GM21717 (cell line): Measurements from ENCODE around the gene TUBA1B.
"Not testable (repeated sequence)": the region's sequence is repeated elsewhere in the genome, so short reads cannot be mapped to it uniquely, and the experiment has no call there.

Experiments
- ATAC-seq: cut with Tn5 transposase; IDR thresholded peaks from one replicate; pipeline ENCODE4 v1.9.1; 2021; ENCODE audit warnings: mild to moderate bottlenecking, moderate library complexity; ENCODE audit not compliant: unreplicated experiment

TUBA1B gene

DNA sequence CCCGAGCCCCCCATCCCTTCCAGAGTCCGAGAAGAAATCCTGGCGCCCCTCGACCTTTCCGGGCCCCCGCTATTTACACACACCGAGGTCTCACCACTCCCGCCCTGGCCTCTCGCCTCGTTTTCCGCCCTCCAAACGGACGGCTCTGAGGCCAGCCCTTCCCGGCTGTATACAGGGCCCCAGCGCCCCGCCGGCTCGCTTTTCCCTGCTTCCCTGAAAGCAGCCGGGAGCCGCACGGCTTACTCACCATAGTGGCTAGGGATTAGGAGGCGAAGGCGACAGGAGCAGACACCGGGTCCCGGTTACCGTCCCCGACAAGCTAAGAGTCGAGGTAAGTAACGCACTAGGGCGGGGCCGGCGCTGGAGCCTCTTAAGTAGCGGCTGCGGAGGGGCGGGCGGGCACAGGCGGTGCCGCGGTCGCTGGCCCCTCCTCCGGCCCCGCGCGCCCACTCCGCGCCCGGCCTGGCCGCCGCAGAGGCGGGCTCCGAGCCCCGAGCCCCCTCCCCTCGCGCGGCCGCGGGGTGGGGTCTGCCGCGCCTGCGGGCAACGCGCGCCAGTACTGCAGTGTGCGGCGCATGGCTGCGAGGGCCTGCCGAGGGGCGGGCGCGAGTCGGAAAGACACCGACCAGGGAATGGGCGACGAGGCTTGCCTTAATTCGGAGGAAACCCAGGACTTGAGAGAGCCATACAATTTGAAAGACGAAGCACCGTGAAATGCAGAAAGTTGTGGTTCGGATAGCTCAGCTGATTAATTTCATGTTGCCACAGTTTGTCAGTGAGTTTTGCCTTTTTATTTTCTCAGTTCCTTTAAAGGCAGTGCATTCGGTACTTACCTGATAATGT, at the start of gene TUBA1B:
Gene TUBA1B (minus strand): TSS at position 345 of the 843 bp plus-strand sequence. CDS start 95 bp downstream, at position 250.
- ATAC-seq: peak; percentile 62

DNA sequence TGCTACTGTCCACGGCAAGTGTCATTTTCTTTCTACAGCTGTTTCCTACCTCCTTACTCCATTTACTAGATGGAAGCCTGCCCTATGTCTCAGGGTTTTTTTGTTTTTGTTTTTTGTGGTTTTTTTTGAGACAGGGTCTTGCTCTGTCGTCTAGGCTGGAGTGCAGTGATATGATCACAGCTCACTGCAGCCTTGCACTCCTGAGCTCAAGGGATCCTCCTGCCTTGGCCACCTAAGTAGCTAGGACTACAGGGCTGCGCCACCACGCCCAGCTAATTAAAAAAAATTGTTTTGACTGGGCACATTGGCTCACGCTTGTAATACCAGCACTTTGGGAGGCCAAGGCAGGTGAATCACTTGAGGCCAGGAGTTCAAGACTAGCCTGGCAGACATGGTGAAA, 43.0 kb upstream of the TUBA1B start:
- no peak for ATAC-seq

DNA sequence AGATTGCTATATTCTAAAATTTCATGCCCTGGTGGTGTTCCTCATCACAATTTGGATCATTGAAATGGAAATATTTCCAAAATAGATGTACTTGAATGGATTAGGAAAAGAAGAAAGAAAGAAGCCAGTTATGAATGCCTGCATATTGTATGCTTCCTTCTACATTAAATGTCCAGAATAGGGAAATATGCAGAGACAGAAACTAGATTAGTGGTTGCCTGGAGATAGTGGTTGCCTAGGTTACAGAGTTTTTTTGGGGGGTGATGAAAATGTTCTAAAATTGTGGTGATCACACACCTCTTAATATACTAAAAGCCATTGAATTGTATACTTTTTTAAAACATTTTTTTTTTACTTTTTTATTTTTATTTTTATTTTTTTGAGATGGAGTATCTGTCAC, 39.7 kb upstream of the TUBA1B start:
- no peak for ATAC-seq

DNA sequence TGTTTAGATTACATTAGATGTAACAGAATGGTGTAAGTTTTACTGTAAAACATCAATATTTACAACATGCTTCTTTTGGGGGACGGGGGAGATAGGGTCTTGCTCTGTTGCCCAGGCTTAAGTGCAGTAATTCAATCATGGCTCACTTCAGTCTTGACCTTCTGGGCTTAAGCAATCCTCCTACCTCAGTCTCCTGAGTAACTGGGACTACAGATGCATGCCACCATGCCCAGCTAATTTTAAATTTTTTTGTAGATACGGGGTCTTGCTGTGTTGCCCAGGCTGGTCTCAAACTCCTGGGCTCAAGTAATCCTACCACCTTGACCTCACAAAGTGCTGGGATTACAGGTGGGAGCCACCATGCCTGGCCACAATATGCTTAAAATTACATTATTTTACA, 33.9 kb upstream of the TUBA1B start:
- no peak for ATAC-seq

DNA sequence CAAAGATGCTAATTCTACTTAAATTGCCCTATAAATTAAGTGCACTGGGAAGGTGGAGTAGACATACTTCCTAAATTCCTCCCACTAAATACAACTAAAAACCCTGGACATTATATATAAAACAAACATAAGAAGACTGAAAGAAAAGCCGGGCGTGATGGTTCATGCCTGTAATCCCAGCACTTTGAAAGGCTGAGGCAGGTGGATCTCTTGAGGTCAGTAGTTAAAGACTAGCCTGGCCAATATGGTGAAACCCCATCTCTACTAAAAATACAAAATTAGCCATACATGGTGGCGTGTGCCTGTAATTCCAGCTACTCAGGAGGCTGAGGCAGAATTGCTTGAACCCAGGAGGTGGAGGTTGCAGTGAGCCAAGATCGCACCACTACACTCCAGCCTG, 30.7 kb upstream of the TUBA1B start:
- ATAC-seq: not testable (repeated sequence)

DNA sequence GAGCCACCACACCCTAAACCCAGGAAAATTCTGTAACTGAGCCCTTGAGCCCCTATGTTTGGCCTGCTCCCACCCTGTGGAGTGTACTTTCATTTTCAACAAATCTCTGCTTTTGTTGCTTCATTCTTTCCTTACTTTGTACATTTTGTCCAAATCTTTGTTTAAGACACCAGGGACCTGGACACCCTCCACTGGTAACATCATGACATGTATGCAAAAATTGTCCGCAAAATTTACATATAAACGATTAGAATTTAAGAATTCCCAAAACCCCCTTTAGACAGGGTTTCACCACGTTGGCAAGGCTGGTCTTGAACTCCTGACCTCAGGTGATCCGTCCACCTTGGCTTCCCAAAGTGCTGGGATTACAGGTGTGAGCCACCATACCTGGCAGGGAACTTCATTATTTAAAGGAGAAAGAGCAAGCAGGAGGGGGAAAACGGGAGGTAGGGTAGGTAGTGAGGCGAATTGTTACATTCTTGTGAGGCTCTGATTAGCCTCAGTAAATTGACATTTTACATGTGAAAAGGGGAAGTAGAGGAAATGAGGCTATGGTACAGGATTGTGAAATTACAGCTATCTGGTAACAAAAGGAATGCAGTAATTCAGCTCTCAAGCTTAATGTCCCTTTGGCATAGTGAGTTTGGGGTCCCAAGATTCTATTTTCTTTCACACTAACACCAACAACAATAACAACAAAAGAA, 30.0 kb upstream of the TUBA1B start:
- ATAC-seq: no peak

DNA sequence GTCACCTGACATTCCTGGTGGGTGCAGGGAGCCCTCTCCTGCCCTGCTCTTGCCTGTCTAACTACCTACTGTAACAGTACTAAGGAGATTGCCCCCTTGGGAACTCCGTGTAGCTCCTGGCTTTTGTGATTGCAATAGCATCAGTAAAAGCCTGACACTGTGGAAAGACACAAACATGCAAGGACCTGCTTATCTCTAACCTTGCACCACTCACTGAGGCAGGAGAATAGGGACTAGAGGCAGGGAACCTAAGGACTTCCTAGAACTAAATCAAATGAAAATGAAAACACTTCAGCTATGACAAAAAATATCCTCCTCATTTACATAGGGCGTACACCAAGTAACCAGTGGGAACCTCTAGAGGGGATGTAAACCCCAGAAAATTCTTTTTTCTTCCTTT, 29.2 kb upstream of the TUBA1B start:
- no peak for ATAC-seq

DNA sequence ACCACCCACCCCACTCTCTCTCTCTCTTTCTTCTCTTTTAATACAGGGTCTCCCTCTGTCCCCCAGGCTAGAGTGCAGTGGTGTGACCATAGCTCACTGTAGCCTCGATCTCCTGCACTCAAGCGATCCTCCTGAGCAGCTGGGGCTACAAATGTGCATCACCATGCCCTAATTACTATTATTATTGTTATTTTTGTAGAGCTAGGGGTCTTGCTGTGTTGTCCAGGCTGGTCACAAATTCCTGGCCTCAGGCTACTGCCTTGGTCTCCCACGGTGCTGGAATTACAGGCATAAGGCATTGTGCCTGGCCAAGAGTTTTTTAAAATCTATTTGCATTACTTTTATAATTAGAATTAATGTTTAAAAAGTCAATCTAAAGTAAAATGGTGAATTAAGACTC, 23.0 kb upstream of the TUBA1B start:
- ATAC-seq: no peak

DNA sequence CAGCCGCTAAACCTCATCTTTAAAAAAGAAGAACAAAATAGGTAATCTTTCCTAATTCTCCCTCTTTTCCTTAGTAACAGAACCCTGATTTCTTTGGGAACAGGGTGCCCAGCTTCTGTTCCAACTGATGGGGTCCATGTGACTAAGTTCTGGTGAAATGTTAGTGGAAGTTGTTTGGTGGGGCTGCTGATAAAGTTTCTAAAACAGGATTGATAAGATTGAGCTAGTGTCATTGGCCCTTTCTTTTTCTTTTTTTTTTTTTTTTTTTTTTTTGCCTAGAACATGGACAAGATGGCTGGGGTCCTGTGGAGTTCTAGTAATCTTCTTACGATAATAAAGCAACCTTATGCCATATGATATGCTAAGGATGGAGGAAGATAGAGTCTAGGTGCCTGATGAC, 16.2 kb upstream of the TUBA1B start:
- ATAC-seq: no peak

DNA sequence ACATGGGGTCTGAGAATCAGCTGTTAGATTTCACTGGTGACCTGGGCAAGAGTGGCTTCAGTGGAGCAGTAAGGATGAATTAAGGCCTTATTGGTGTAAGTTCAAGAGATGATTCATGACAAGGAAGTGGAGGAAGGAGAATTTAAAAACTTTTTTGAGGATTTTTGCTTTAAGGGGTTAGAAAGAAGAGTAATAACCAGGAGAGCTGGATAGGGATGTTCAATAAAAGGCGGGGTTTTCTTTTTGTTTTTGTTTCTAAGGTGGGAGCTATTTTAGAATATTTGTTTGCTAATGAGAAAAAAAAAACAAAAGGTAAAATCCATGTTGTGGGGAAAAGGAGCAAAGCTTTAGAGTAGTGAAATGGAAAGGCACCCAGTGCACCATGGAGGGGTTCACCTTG, 15.2 kb upstream of the TUBA1B start:
- no peak for ATAC-seq

DNA sequence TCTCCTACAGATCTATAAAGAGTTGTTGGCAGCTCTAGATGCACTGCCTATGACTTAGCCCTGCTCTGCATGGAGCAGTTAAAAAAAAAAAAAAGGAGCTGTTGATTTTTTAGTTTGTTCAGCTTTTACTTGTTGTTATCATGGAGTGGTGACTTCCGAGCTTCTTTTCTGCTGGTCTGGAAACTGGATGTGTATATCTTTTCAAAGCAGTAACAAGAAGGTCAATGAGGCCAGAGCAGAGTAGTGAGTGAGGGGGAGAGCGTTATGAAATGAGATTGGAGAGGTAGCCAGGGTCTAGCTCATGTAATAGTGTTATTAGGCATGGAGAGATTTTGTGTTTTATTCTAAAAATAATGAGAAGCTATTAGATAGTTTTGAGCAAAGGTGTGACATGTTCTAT, 13.2 kb upstream of the TUBA1B start:
- ATAC-seq: no peak

DNA sequence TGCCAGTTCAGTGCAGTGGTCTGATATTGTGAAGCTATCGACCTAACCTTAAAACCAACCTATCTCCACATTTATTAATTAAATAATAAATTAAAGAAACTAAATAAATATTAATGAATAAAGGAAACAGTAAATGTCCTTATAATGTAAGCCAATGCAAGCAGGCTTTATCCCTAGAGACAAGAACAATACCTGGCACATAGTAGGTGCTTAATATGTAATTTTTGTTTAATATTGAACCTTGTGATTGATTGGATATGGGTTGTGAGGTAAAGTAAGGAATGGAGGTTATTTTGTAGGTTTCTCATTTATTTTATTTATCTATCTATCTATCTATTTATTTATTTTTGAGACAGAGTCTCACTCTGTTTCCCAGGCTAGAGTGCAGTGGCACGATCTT, 7.8 kb upstream of the TUBA1B start:
- ATAC-seq: no peak

DNA sequence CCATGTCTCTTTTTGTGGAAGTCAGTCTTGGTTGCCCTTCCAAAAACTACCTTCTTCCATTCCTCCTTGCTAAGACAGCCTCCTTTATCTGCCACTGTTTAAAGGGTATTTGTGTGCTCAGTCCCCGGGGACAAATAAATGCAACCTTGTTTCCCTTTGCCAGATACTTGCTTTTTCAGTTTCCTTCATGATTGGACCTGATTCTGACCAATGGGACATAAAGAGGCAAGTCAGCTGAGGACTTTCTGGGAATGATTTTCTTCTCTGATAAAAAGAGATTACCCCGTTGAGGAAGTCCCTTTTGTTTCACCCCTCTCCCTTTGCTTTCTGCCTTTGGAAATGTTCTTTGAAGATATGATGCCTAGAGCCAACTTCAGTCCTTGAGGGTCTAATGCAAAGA, 7.4 kb upstream of the TUBA1B start:
- ATAC-seq: no peak

DNA sequence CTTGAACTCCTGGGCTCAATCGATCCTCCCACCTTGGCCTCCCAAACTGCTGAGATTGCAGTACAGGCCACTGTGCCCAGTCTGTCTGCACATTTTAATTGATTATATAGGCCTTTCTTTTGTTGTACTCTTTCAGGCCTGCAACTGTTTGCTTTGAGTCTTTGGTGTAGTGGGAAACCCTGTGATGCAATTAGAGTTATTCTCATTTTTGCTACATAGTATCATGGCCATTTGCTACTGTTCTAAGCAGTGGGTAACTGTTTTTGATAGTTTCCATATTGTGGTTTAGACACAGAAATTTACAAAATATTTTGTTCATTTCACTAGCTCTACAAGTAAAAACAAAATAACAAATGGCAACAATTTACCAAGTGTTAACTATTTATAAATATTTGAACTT, 6.3 kb upstream of the TUBA1B start:
- no peak for ATAC-seq

DNA sequence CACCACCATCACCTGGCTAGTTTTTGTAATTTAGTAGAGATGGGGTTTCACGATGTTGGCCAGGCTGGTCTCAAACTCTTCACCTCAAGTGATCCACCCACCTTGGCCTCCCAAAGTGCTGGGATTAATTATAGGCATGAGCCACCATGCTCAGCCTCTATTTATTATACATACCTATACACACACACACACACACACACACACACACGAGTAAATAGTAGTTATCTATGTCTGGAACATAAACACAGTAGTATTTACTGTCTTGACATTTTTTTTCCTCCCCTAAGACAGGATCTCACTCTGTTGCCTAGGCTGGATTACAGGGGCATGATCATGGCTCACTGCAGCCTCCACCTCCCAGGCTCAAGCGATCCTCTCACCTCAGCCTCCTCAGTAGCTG, 5.8 kb upstream of the TUBA1B start:
- not testable (repeated sequence) for ATAC-seq

DNA sequence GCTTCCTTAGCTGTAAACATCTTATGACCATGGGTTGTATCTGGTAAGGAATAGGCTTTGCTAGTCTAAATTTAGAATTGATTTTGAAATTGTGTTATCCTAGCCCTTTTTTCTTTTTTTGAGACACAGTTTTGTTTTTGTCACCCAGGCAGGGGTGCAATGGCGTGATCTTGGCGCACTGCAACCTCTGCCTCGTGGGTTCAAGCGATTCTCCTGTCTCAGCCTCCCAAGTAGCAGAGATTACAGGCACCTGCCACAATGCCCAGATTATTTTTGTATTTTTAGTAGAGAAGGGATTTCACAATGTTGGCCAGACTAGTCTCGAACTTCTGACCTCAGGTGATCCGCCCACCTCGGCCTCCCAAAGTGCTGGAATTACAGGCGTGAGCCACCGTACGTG, 2.4 kb upstream of the TUBA1B start:
- ATAC-seq: no peak

DNA sequence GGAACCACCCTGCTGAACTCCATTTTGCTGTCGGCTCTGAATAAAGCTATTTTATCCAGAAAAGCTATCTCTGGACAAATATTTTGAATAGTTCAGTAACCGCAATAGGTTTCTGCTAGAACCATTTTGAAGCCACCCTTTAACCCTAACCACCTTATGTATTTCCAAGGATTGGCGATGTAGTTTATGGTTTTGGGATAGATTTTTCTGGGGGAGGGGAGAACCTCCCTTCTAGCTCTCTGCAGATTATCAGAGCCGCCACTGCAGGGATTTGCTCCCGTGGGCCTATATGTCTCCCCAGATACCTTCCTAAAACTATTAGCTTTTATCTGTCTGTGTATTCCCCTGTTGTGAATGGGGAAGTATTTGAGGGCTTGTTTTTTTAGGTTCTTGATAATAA, 1.8 kb upstream of the TUBA1B start:
- no peak for ATAC-seq

DNA sequence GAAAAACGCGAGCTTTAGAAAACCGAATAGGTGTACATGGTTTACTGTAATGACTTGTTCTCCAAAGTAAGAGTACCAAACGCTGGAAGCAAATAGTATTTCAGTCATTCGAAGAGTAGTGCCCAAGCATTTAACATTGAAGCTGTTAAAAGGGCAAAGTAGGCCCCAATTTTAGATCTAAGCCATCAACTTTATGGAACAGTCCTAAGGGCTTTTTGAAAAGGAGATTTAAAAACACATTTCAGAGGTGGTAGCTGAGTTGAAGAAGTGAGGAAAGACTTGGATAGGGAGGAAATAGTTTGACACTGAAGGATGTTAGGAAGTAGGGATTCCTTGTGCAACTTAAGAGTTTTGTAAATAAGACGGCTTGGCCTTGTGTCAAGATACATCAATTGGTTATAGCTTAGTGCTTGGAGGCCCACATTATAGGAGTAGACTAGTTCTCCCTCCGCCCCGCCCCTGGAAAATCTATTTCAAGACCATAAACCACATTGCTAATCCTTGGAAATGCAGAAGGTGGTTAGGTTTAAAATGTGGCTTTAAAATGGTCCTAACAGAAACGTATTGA, 783 bp upstream of the TUBA1B start:
- ATAC-seq: no peak

DNA sequence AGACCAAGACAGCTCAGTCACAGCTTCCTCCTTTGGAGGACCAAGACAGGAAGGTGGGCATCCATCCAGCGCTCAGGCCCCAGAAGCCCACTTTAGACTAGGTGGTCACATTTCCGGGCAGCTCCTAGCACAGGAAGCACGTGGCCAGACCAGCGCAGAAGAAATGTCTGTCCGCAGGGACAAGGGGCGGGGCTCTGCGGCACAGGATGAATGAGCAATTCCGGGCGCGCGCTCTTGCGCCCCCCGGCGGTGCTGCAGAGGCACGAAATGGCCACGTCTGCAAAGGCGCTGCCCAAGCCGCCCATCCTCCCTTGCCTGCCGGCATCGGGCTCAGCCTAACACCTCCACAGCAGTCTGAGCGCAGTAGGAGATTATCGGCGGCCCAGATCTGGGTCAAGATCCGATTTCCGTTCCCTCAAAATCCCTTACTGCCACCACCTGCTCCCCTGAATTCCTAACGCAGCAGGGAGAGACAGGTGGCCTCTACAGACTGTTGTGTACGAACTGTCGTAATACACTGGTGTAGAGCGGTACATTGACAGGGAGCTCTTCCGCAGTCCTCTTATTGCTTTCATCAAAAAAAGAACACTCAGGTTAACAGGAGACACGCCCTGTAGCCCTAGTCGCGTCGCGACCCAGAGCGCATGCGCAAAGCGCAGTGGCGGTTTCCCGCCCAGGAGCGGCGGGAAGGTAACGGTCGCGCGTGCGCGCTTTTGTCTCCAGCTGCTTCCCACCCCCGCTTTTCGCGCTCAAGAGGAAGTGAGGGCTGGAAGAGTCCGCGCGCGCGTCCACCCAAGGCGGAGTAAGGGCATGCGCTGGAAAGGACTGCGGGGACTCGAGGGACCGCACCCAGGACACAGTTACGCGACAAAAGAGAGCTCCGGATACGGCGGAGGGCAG, 794 bp downstream of the TUBA1B start:
- ATAC-seq: peak; percentile 42

DNA sequence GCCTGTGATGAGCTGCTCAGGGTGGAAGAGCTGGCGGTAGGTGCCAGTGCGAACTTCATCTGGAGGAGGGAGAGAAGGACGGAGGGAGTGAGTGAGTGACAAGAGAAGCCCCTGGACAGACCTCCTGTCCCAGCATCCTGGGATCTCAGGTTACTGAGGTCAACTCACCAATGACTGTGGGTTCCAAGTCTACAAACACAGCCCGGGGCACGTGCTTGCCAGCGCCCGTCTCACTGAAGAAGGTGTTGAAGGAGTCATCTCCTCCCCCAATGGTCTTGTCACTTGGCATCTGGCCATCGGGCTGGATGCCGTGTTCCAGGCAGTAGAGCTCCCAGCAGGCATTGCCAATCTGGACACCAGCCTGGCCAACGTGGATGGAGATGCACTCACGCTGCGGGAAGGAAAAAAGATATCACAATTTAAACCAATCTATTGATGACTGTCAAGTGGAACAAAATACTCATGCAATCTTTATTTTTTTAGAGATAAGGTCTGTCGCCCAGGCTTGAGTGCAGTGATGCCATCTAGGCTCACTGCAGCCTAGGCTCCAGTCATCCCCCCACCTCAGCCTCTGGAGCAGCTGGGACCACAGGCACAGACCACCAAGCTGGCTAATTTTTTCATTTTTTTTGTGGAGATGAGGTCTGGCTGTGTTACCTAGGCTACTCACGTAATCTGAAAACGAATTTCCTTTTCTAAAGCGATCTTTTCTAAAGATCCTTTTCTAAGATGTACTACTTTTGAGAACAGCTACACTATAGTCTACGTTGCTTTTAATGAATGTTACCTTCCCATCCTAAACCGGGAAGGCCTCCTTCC, 1.7 kb downstream of the TUBA1B start:
- ATAC-seq: no peak
